CMK (cell line): ENCODE measurements around the gene LRG1.
"Not testable (repeated sequence)": the region's sequence is repeated elsewhere in the genome, so short reads cannot be mapped to it uniquely, and the experiment has no call there.

Source experiments
- DNase-seq: peaks from one replicate; pipeline ENCODE4 v3.0.0-alpha.2; 2010; ENCODE audit warnings: low read depth

LRG1 gene

GRCh38 chr19:4550479-4551050 is 10.7 kb upstream of the LRG1 start:
- DNase-seq = no peak

GRCh38 chr19:4550018-4550417 is 10.2 kb upstream of the LRG1 start:
- no peak for DNase-seq

GRCh38 chr19:4548238-4548584 is 8.4 kb upstream of the LRG1 start:
- no peak for DNase-seq

- DNase-seq = no peak
Observed at GRCh38 chr19:4547303-4548237, 7.7 kb upstream of the LRG1 start.

- DNase-seq = no peak
Observed at GRCh38 chr19:4543842-4544647, 4.2 kb upstream of the LRG1 start.

- no peak for DNase-seq
Observed at GRCh38 chr19:4542896-4543841, 3.3 kb upstream of the LRG1 start.

GRCh38 chr19:4541806-4542145 is 1.9 kb upstream of the LRG1 start:
- DNase-seq = not testable (repeated sequence)

- no peak for DNase-seq
Observed at GRCh38 chr19:4541114-4541805, 1.4 kb upstream of the LRG1 start.

GRCh38 chr19:4539169-4539692 is 605 bp downstream of the LRG1 start:
- DNase-seq = no peak

- no peak for DNase-seq
Observed at GRCh38 chr19:4538601-4538954, 1.3 kb downstream of the LRG1 start.

- no peak for DNase-seq
Observed at GRCh38 chr19:4537953-4538600, 1.8 kb downstream of the LRG1 start.

GRCh38 chr19:4536798-4537197 is 3.0 kb downstream of the LRG1 start:
- no peak for DNase-seq

GRCh38 chr19:4534836-4535658 is 4.8 kb downstream of the LRG1 start, which contains the start of gene PLIN5:
TSS of gene PLIN5 (minus strand) at chr19:4535224. CDS start at chr19:4534074, 1,150 bp downstream.
- no peak for DNase-seq

- no peak for DNase-seq
Observed at GRCh38 chr19:4533835-4534424, 5.9 kb downstream of the LRG1 start.

- DNase-seq = no peak
Observed at GRCh38 chr19:4533334-4533733, 6.5 kb downstream of the LRG1 start.

- DNase-seq = no peak
Observed at GRCh38 chr19:4531562-4532165, 8.2 kb downstream of the LRG1 start.

- DNase-seq = no peak
Observed at GRCh38 chr19:4529924-4530522, 9.8 kb downstream of the LRG1 start.

- no peak for DNase-seq
Observed at GRCh38 chr19:4528843-4529242, 11.0 kb downstream of the LRG1 start.
